Endothelial cell of umbilical vein (primary cell): ENCODE results near the gene IFT27. TPM values are rescaled to one million over a fixed set of nuclear protein-coding genes. Genes with fewer than 3 reads are reported as not detected.

ENCODE experiments used
- BruUV-seq: library from RNA; stranded (reverse); fragments of 400-500 nt; replicated peaks from 2 replicates; lab custom pipeline; 2021; lab: Mats Ljungman, UMichigan
- CTCF ChIA-PET: fragments of 300-600, 350-600 bp; sonication (Branson Sonifier 250); formaldehyde crosslinking; loops from one replicate; lab custom pipeline; 2021; ENCODE audit warnings: antibody characterized with exemption, inconsistent platforms; lab: Charles Lee
- POLR2A ChIA-PET: fragments of 300-600, 350-600 bp; sonication (Branson Sonifier 250); formaldehyde crosslinking; loops from one replicate; lab custom pipeline; 2021; ENCODE audit warnings: antibody characterized with exemption, inconsistent platforms; lab: Charles Lee
- DNase-seq: peaks from one replicate; pipeline ENCODE4 v3.0.0-alpha.2; 2011; ENCODE audit warnings: low read depth, low spot score
- FAIRE-seq: peaks from 2 replicates; lab custom pipeline; 2011; peaks lifted over from hg19 to GRCh38; lab: Jason Lieb, UNC
- H2AFZ ChIP-seq: 2 replicates; pipeline ENCODE4 v1.6.0; 2012; ENCODE audit warnings: low read depth, low read length, control low read depth, inconsistent platforms
- H3K27ac ChIP-seq: 2 replicates; pipeline ENCODE4 v1.5.1; 2011; ENCODE audit warnings: low read depth, mild to moderate bottlenecking, control low read depth, low read length, moderate library complexity; ENCODE audit not compliant: insufficient read depth
- H3K27me3 ChIP-seq, 2 experiments: 2 replicates each; pipeline versions ENCODE4 v1.6.0 to v1.6.1; 2011; ENCODE audit warnings: low read length in 2 of 2, mixed read lengths in 1 of 2; ENCODE audit not compliant: control insufficient read depth in 2 of 2, insufficient read depth in 2 of 2
- H3K36me3 ChIP-seq, 2 experiments: 2 replicates in 1 of 2; 3 replicates in 1 of 2; pipeline ENCODE4 v1.5.1; 2011; ENCODE audit warnings: low read length in 2 of 2, mild to moderate bottlenecking in 1 of 2, moderate library complexity in 1 of 2; ENCODE audit not compliant: control insufficient read depth in 2 of 2, insufficient read depth in 2 of 2; ENCODE audit errors: extremely low read depth in 1 of 2
- H3K4me1 ChIP-seq: 3 replicates; pipeline ENCODE4 v1.5.1; 2011; ENCODE audit warnings: mild to moderate bottlenecking, low read length; ENCODE audit not compliant: control insufficient read depth, insufficient read depth; ENCODE audit errors: extremely low read depth
- H3K4me2 ChIP-seq: 2 replicates; pipeline ENCODE4 v1.6.1; 2011; ENCODE audit warnings: low read length, control low read depth, mixed read lengths; ENCODE audit not compliant: insufficient read depth
- H3K4me3 ChIP-seq, 3 experiments: fragments of 200-600 bp in 1 of 3; sonication (generic), shearing (Covaris generic) in 1 of 3; replicated peaks in 1 of 3; 2 replicates each; pipeline ENCODE4 v1.5.1; 2011 to 2016; ENCODE audit warnings: control low read depth in 3 of 3, low read length in 3 of 3, mild to moderate bottlenecking in 2 of 3, inconsistent platforms in 1 of 3, low read depth in 1 of 3, moderate library complexity in 1 of 3; ENCODE audit not compliant: insufficient read depth in 1 of 3
- H3K79me2 ChIP-seq: 2 replicates; pipeline ENCODE4 v1.6.0; 2012; ENCODE audit warnings: low read length, inconsistent platforms; ENCODE audit not compliant: control insufficient read depth, insufficient read depth
- H3K9ac ChIP-seq: replicated peaks from 2 replicates; pipeline ENCODE3; 2011; ENCODE audit warnings: low read length, control low read depth; ENCODE audit not compliant: insufficient read depth; ENCODE audit errors: extremely low read depth
- H3K9me1 ChIP-seq: replicated peaks from 3 replicates; pipeline ENCODE4 v1.6.0; 2011; ENCODE audit warnings: mild to moderate bottlenecking, low read length; ENCODE audit not compliant: control insufficient read depth, insufficient read depth; ENCODE audit errors: extremely low read depth
- H3K9me3 ChIP-seq: replicated peaks from 2 replicates; pipeline ENCODE4 v1.5.1; 2012; ENCODE audit warnings: low read length, inconsistent platforms; ENCODE audit not compliant: control insufficient read depth, insufficient read depth
- H4K20me1 ChIP-seq: replicated peaks from 2 replicates; pipeline ENCODE3; 2011; ENCODE audit warnings: mild to moderate bottlenecking, low read length; ENCODE audit not compliant: control insufficient read depth, insufficient read depth; ENCODE audit errors: extremely low read depth
- EZH2 ChIP-seq: IDR thresholded peaks from 2 replicates; pipeline ENCODE4 v1.6.1; 2012; ENCODE audit warnings: borderline replicate concordance, low read depth, mild to moderate bottlenecking, moderate library complexity, low read length, inconsistent platforms; ENCODE audit not compliant: severe bottlenecking
- FOS ChIP-seq: IDR thresholded peaks from 2 replicates; pipeline ENCODE4 v1.6.1; 2011; ENCODE audit warnings: mild to moderate bottlenecking, low read length, moderate library complexity, borderline replicate concordance; ENCODE audit not compliant: insufficient read depth
- JUN ChIP-seq: IDR thresholded peaks from 2 replicates; pipeline ENCODE4 v1.6.1; 2011; ENCODE audit warnings: borderline replicate concordance, low read depth; ENCODE audit not compliant: insufficient read length, insufficient read depth
- POLR2AphosphoS5 ChIP-seq: IDR thresholded peaks from 2 replicates; pipeline ENCODE4 v1.6.1; 2012; ENCODE audit warnings: low read depth, mild to moderate bottlenecking, control low read depth, low read length, moderate library complexity; ENCODE audit not compliant: insufficient read depth
- dilution Hi-C: fragments of 300-500 bp; cut with MboI; formaldehyde crosslinking; loops from one replicate; pipeline ENCODE4 v1.15.0; 2019; ENCODE audit warnings: low sequenced_read_pairs; ENCODE audit not compliant: extremely low pct_ligation_motif_present
- intact Hi-C: fragments of 100-400 bp; cut with micrococcal nuclease; formaldehyde crosslinking; loops from one replicate; pipeline ENCODE4 v1.10.0; 2022
- polyA plus RNA-seq, 4 experiments: library from polyadenylated mRNA; depleted of rRNA in 3 of 4; stranded (reverse) in 3 of 4; unstranded in 1 of 4; fragments of >200 nt; gene quantifications; 2 replicates each; pipeline versions ENCODE4 v1.2.1 to v1.2.3, GENCODE V29; 2011 to 2012; ENCODE audit warnings: missing spikeins in 1 of 4
- total RNA-seq: library from RNA; stranded (reverse); gene quantifications from 2 replicates; pipeline ENCODE4 v1.2.3, GENCODE V29; 2021

IFT27 gene
- total and polyA plus RNA-seq, 2 donors (not counting 3 experiments of a cell fraction or from before 2014, with no cell fraction given), result 29.9 to 33.7 TPM

- Histone ChIP-seq H3K27me3 (no peaks in the 10 kb centered on the region), H3K4me1 (no peaks in the 10 kb centered on the region), H2AFZ (no peak overlapping the region), H3K4me2 (no peak overlapping the region), H3K36me3 (no peaks in the 10 kb centered on the region), H3K9me1 (no peaks in the 10 kb centered on the region), H3K9ac (no peak overlapping the region), H4K20me1 (no peaks in the 10 kb centered on the region), H3K4me3 (no peak overlapping the region), H3K9me3 (no peaks in the 10 kb centered on the region), H3K27ac (no peak overlapping the region), H3K79me2 (no peaks in the 10 kb centered on the region)
- TF ChIP-seq JUN, result no peak
- no peak for TF ChIP-seq FOS
- TF ChIP-seq EZH2, result no peak
- DNase-seq (no peak), FAIRE-seq (no peak)
- no TSS peak for BruUV-seq
- POLR2A ChIA-PET, result no interaction called here
- intact Hi-C loops (no loop called here), dilution Hi-C loops (no loop called here)
- CTCF ChIA-PET, result interaction anchor here (1.1 to 1.2 kb wide), 2 partner anchors 11 to 29 kb away, joined by 3 to 6 read pairs; partner anchors contain the start of gene IFT27
Observed at GRCh38 chr22:36746375-36746970, 29.4 kb downstream of the IFT27 start.

DNA sequence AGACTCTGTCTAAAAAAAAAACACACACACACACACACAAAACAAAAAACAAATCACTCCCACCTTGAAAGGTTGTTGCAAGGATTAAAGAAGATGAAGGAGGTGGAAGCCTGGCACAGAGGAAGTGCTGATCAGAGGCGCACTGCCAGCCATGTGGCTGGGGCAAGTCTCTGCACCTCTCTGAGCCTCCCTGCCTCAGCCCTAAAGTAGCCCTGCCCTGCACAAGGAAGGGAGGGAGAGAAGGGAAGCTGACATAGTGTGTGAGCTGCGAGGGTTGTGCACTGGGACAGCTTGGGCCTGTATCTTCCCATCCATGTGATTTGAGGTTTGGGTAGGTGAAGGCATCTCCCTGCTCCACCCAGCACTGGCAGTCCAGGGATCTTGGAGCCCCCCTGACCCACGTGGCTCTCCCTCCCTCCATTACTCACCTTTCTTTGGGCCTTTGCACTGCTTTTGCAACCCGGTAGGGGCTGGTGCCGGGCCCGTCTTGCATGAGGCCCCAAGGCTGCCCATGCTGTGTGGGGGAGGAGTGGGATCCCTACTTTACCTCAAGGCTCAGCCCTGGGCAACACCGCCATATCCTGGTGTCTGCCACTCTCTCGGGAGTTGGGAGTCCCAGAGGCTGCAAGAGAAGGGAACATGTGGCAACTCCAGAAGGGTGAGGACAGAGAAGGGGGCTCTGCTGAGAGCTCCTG, 30.5 kb downstream of the IFT27 start:
- intact Hi-C loops, result no loop called here
- no peaks in the 10 kb centered on the region for H3K9me1 ChIP-seq
- no TSS peak for BruUV-seq
- H3K9ac ChIP-seq, result no peak overlapping the region
- FAIRE-seq, result no peak
- no peaks in the 10 kb centered on the region for H3K9me3 ChIP-seq
- ChIA-PET CTCF (interaction anchor here (0.8 to 1.3 kb wide), 4 partner anchors 7 to 30 kb away, joined by 3 to 5 read pairs (median 4); partner anchors contain the start of gene IFT27), POLR2A (no interaction called here)
- no peak for TF ChIP-seq EZH2
- TF ChIP-seq POLR2AphosphoS5, result no peak
- H3K4me1 ChIP-seq, result no peaks in the 10 kb centered on the region
- no peaks in the 10 kb centered on the region for H3K27me3 ChIP-seq
- H4K20me1 ChIP-seq, result no peaks in the 10 kb centered on the region
- dilution Hi-C loops, result no loop called here
- no peak overlapping the region for H3K4me2 ChIP-seq
- H2AFZ ChIP-seq, result no peak overlapping the region
- no peak overlapping the region for H3K27ac ChIP-seq
- H3K36me3 ChIP-seq, result no peaks in the 10 kb centered on the region
- H3K4me3 ChIP-seq, result no peak overlapping the region
- no peak for DNase-seq
- no peaks in the 10 kb centered on the region for H3K79me2 ChIP-seq
